ENCODE measurements around the gene ARHGEF18. TPM values are rescaled to one million over a fixed set of nuclear protein-coding genes. Genes with fewer than 3 reads are reported as not detected.
"Not testable (repeated sequence)": the region's sequence is repeated elsewhere in the genome, so short reads cannot be mapped to it uniquely, and the experiment has no call there.

ARHGEF18 gene
- total RNA-seq, 1 experiment from 2014 or later, result 14.7 TPM

GRCh38 chr19:7340959-7341837 is 7.5 kb upstream of the ARHGEF18 start:
- DNase-seq (ENCODE audit: low read depth), result peak; percentile 60
- in situ Hi-C loops (cut with HindIII; ENCODE audit: low pct_unique_long_range_greater_than_20kb, low sequenced_read_pairs), result no loop called here

- DNase-seq (ENCODE audit: low read depth), result no peak
- in situ Hi-C loops (cut with HindIII; ENCODE audit: low pct_unique_long_range_greater_than_20kb, low sequenced_read_pairs), result no loop called here
Measured at GRCh38 chr19:7342143-7342542, 6.6 kb upstream of the ARHGEF18 start.

- in situ Hi-C loops (cut with HindIII; ENCODE audit: low pct_unique_long_range_greater_than_20kb, low sequenced_read_pairs), result no loop called here
Measured at GRCh38 chr19:7346488-7346971, 2.2 kb upstream of the ARHGEF18 start.

GRCh38 chr19:7346997-7347396 is 1.7 kb upstream of the ARHGEF18 start:
- in situ Hi-C loops (cut with HindIII; ENCODE audit: low pct_unique_long_range_greater_than_20kb, low sequenced_read_pairs); DNase-seq (ENCODE audit: low read depth): not testable (repeated sequence)

More at GRCh38 chr19:7346488-7346971, 2.2 kb upstream of the ARHGEF18 start:
- DNase-seq (ENCODE audit: low read depth), result no peak

GRCh38 chr19:7349231-7349591 is 474 bp downstream of the ARHGEF18 start:
- in situ Hi-C loops (cut with HindIII; ENCODE audit: low pct_unique_long_range_greater_than_20kb, low sequenced_read_pairs), result no loop called here
- no peak for DNase-seq (ENCODE audit: low read depth)

GRCh38 chr19:7349961-7350711 is 1.4 kb downstream of the ARHGEF18 start:
- in situ Hi-C loops (cut with HindIII; ENCODE audit: low pct_unique_long_range_greater_than_20kb, low sequenced_read_pairs), result no loop called here
- no peak for DNase-seq (ENCODE audit: low read depth)

- in situ Hi-C loops (cut with HindIII; ENCODE audit: low pct_unique_long_range_greater_than_20kb, low sequenced_read_pairs), result no loop called here
- no peak for DNase-seq (ENCODE audit: low read depth)
Measured at GRCh38 chr19:7351861-7352260, 3.1 kb downstream of the ARHGEF18 start.

- DNase-seq (ENCODE audit: low read depth), result no peak
- in situ Hi-C loops (cut with HindIII; ENCODE audit: low pct_unique_long_range_greater_than_20kb, low sequenced_read_pairs), result no loop called here
Measured at GRCh38 chr19:7355151-7355820, 6.5 kb downstream of the ARHGEF18 start.

- DNase-seq (ENCODE audit: low read depth), result no peak
- in situ Hi-C loops (cut with HindIII; ENCODE audit: low pct_unique_long_range_greater_than_20kb, low sequenced_read_pairs), result no loop called here
Measured at GRCh38 chr19:7355871-7356270, 7.1 kb downstream of the ARHGEF18 start.

GRCh38 chr19:7356899-7357627 is 8.3 kb downstream of the ARHGEF18 start:
- in situ Hi-C loops (cut with HindIII; ENCODE audit: low pct_unique_long_range_greater_than_20kb, low sequenced_read_pairs), result no loop called here
- no peak for DNase-seq (ENCODE audit: low read depth)

GRCh38 chr19:7358102-7358597 is 9.4 kb downstream of the ARHGEF18 start:
- DNase-seq (ENCODE audit: low read depth), result no peak
- in situ Hi-C loops (cut with HindIII; ENCODE audit: low pct_unique_long_range_greater_than_20kb, low sequenced_read_pairs), result no loop called here

GRCh38 chr19:7360393-7360984 is 11.8 kb downstream of the ARHGEF18 start:
- in situ Hi-C loops (cut with HindIII; ENCODE audit: low pct_unique_long_range_greater_than_20kb, low sequenced_read_pairs), result no loop called here
- DNase-seq (ENCODE audit: low read depth), result no peak

GRCh38 chr19:7363225-7363624 is 14.5 kb downstream of the ARHGEF18 start:
- no peak for DNase-seq (ENCODE audit: low read depth)
- in situ Hi-C loops (cut with HindIII; ENCODE audit: low pct_unique_long_range_greater_than_20kb, low sequenced_read_pairs), result no loop called here

- no peak for DNase-seq (ENCODE audit: low read depth)
- in situ Hi-C loops (cut with HindIII; ENCODE audit: low pct_unique_long_range_greater_than_20kb, low sequenced_read_pairs), result no loop called here
Measured at GRCh38 chr19:7366701-7367420, 18.1 kb downstream of the ARHGEF18 start.

- no peak for DNase-seq (ENCODE audit: low read depth)
- in situ Hi-C loops (cut with HindIII; ENCODE audit: low pct_unique_long_range_greater_than_20kb, low sequenced_read_pairs), result no loop called here
Measured at GRCh38 chr19:7368456-7368855, 19.7 kb downstream of the ARHGEF18 start.

- in situ Hi-C loops (cut with HindIII; ENCODE audit: low pct_unique_long_range_greater_than_20kb, low sequenced_read_pairs), result not testable (repeated sequence)
Measured at GRCh38 chr19:7368866-7369265, 20.1 kb downstream of the ARHGEF18 start.

GRCh38 chr19:7370546-7370945 is 21.8 kb downstream of the ARHGEF18 start:
- in situ Hi-C loops (cut with HindIII; ENCODE audit: low pct_unique_long_range_greater_than_20kb, low sequenced_read_pairs), result no loop called here
- no peak for DNase-seq (ENCODE audit: low read depth)

More at GRCh38 chr19:7368866-7369265, 20.1 kb downstream of the ARHGEF18 start:
- DNase-seq (ENCODE audit: low read depth), result not testable (repeated sequence)
